ENCODE results near the gene SLC26A6. TPM values are rescaled to one million over a fixed set of nuclear protein-coding genes. Genes with fewer than 3 reads are reported as not detected.

SLC26A6 gene
- total RNA-seq, 1 donor from 2014 or later, result 52.8 TPM

- Mint-ChIP-seq H3K4me1 (ENCODE audit: low read depth) (no peaks in the 10 kb centered on the region), H3K36me3 (ENCODE audit: low read depth) (no peaks in the 10 kb centered on the region), H3K9me3 (no peaks in the 10 kb centered on the region), H3K27ac (no peak overlapping the region), H3K4me3 (no peak overlapping the region), H3K27me3 (ENCODE audit: insufficient read depth) (peaks cover 13% of the 10 kb centered on the region)
- no peak for DNase-seq (ENCODE audit: low spot score)
- intact Hi-C loops (cut with micrococcal nuclease), result no loop called here
Observed at GRCh38 chr3:48587686-48588085, 47.6 kb downstream of the SLC26A6 start.

GRCh38 chr3:48585411-48585810 is 49.9 kb downstream of the SLC26A6 start:
- no peaks in the 10 kb centered on the region for H3K9me3 Mint-ChIP-seq
- H3K27me3 Mint-ChIP-seq (ENCODE audit: insufficient read depth), result peaks cover 10% of the 10 kb centered on the region
- H3K4me1 Mint-ChIP-seq (ENCODE audit: low read depth), result no peaks in the 10 kb centered on the region
- no peak overlapping the region for H3K27ac Mint-ChIP-seq
- H3K36me3 Mint-ChIP-seq (ENCODE audit: low read depth), result no peaks in the 10 kb centered on the region
- H3K4me3 Mint-ChIP-seq, result no peak overlapping the region
- DNase-seq (ENCODE audit: low spot score), result no peak
- intact Hi-C loops (cut with micrococcal nuclease), result no loop called here

- no peak overlapping the region for H3K4me3 Mint-ChIP-seq
- no peak overlapping the region for H3K27ac Mint-ChIP-seq
- no peaks in the 10 kb centered on the region for H3K9me3 Mint-ChIP-seq
- no peaks in the 10 kb centered on the region for H3K36me3 Mint-ChIP-seq (ENCODE audit: low read depth)
- intact Hi-C loops (cut with micrococcal nuclease), result no loop called here
- peaks cover 9% of the 10 kb centered on the region for H3K27me3 Mint-ChIP-seq (ENCODE audit: insufficient read depth)
- DNase-seq (ENCODE audit: low spot score), result no peak
- H3K4me1 Mint-ChIP-seq (ENCODE audit: low read depth), result no peaks in the 10 kb centered on the region
Observed at GRCh38 chr3:48584836-48585235, 50.4 kb downstream of the SLC26A6 start.

GRCh38 chr3:48581621-48582481 is 53.4 kb downstream of the SLC26A6 start:
- no peaks in the 10 kb centered on the region for H3K27me3 Mint-ChIP-seq (ENCODE audit: insufficient read depth)

GRCh38 chr3:48576647-48577046 is 58.6 kb downstream of the SLC26A6 start:
- DNase-seq (ENCODE audit: low spot score), result no peak
- no peaks in the 10 kb centered on the region for H3K4me1 Mint-ChIP-seq (ENCODE audit: low read depth)
- no peak overlapping the region for H3K4me3 Mint-ChIP-seq
- H3K36me3 Mint-ChIP-seq (ENCODE audit: low read depth), result no peaks in the 10 kb centered on the region
- H3K27me3 Mint-ChIP-seq (ENCODE audit: insufficient read depth), result no peaks in the 10 kb centered on the region
- intact Hi-C loops (cut with micrococcal nuclease), result no loop called here
- H3K9me3 Mint-ChIP-seq, result no peaks in the 10 kb centered on the region
- H3K27ac Mint-ChIP-seq, result no peak overlapping the region

More at GRCh38 chr3:48581621-48582481, 53.4 kb downstream of the SLC26A6 start:
- Mint-ChIP-seq H3K9me3 (no peaks in the 10 kb centered on the region), H3K4me3 (no peak overlapping the region), H3K27ac (no peak overlapping the region), H3K36me3 (ENCODE audit: low read depth) (no peaks in the 10 kb centered on the region), H3K4me1 (ENCODE audit: low read depth) (no peaks in the 10 kb centered on the region)
- DNase-seq (ENCODE audit: low spot score), result no peak
- intact Hi-C loops (cut with micrococcal nuclease), result no loop called here

Other genes with a start within 250 kb of the SLC26A6 start
- 5.7 and 7.0 TPM in 2 replicates for gene PLXNB1, start 205.4 kb downstream of the SLC26A6 start, total RNA-seq
- 26.0 and 26.3 TPM in 2 replicates for gene CCDC51, start 195.3 kb downstream of the SLC26A6 start, total RNA-seq
- gene TMA7, start 195.2 kb downstream of the SLC26A6 start, total RNA-seq, result 262 and 266 TPM in 2 replicates
- 16.5 and 20.5 TPM in 2 replicates for gene ATRIP, start 188.7 kb downstream of the SLC26A6 start, total RNA-seq
- gene SHISA5, start 131.3 kb downstream of the SLC26A6 start, total RNA-seq, result 90.1 and 92.5 TPM in 2 replicates
- gene PFKFB4, start 78.7 kb downstream of the SLC26A6 start, total RNA-seq, result 11.7 and 15.5 TPM in 2 replicates
- 0.21 TPM in 1 of 2 replicates, not detected in the other for gene UCN2, start 71.7 kb downstream of the SLC26A6 start, total RNA-seq
- gene COL7A1, start 40.1 kb downstream of the SLC26A6 start, total RNA-seq, result 0.39 and 0.83 TPM in 2 replicates
- gene UQCRC1, start 25.8 kb downstream of the SLC26A6 start, total RNA-seq, result 191 and 193 TPM in 2 replicates
- 1.6 TPM in 1 of 2 replicates, not detected in the other for gene TMEM89, start 13.7 kb downstream of the SLC26A6 start, total RNA-seq
- 11.6 and 11.7 TPM in 2 replicates for gene CELSR3, start 27.4 kb upstream of the SLC26A6 start, total RNA-seq
- gene NCKIPSD, start 50.5 kb upstream of the SLC26A6 start, total RNA-seq, result 40.8 and 45.5 TPM in 2 replicates
- gene IP6K2, start 81.8 kb upstream of the SLC26A6 start, total RNA-seq, result 59.9 and 61.0 TPM in 2 replicates
- gene PRKAR2A, start 212.4 kb upstream of the SLC26A6 start, total RNA-seq, result 34.7 and 38.8 TPM in 2 replicates